Lung (tissue), 12 donors: ENCODE data around the gene TEX30. TPM values are rescaled to one million over a fixed set of nuclear protein-coding genes. Genes with fewer than 3 reads are reported as not detected.

Experiments used
- ATAC-seq: fragments of 200-7000 bp; cut with Tn5 transposase; one replicate; pipeline ENCODE4 v1.9.1; 2020; ENCODE audit warnings: moderate number of reproducible peaks; ENCODE audit not compliant: insufficient read depth, low FRiP score
- DNase-seq, 3 donors: peaks; one replicate each; pipeline ENCODE4 v3.0.0-alpha.2; 2013 to 2017
- H3K27ac ChIP-seq, 2 donors: one replicate each; pipeline ENCODE4 v1.5.1; 2013; ENCODE audit warnings: mild to moderate bottlenecking in 2 of 2, moderate library complexity in 2 of 2, control low read depth in 1 of 2, inconsistent platforms in 1 of 2, low read depth in 1 of 2, low read length in 1 of 2
- H3K27me3 ChIP-seq, 3 donors: one replicate each; pipeline ENCODE4 v1.5.1; 2013; ENCODE audit warnings: low read length in 2 of 3; ENCODE audit not compliant: control insufficient read depth in 3 of 3, insufficient read depth in 3 of 3
- H3K36me3 ChIP-seq, 4 donors: one replicate each; pipeline ENCODE4 v1.5.1; 2013; ENCODE audit warnings: low read length in 4 of 4, mild to moderate bottlenecking in 1 of 4, moderate library complexity in 1 of 4; ENCODE audit not compliant: control insufficient read depth in 4 of 4, insufficient read depth in 4 of 4
- H3K4me1 ChIP-seq, 5 donors: one replicate each; pipeline ENCODE4 v1.5.1; 2013; ENCODE audit warnings: low read length in 5 of 5, mild to moderate bottlenecking in 2 of 5, moderate library complexity in 1 of 5; ENCODE audit not compliant: control insufficient read depth in 5 of 5, insufficient read depth in 5 of 5
- H3K4me3 ChIP-seq: one replicate; pipeline ENCODE4 v1.5.1; 2013; ENCODE audit warnings: mild to moderate bottlenecking, control low read depth, moderate library complexity
- H3K9ac ChIP-seq, 2 donors: one replicate each; pipeline ENCODE4 v1.5.1; 2013; ENCODE audit warnings: low read length in 2 of 2, control low read depth in 1 of 2; ENCODE audit not compliant: insufficient read depth in 1 of 2
- H3K9me3 ChIP-seq, 4 donors: one replicate each; pipeline ENCODE4 v1.5.1; 2013; ENCODE audit warnings: low read length in 3 of 4, mild to moderate bottlenecking in 1 of 4, moderate library complexity in 1 of 4; ENCODE audit not compliant: control insufficient read depth in 4 of 4, insufficient read depth in 3 of 4
- CTCF ChIP-seq: IDR thresholded peaks from 2 replicates; pipeline ENCODE4 v1.5.1; 2012; ENCODE audit warnings: mild to moderate bottlenecking; ENCODE audit errors: control extremely low read depth, extremely low read depth
- WGBS, 2 donors: extraction: QIAGEN DNeasy Blood & Tissue Kit; methylation state at CpG; one replicate each; pipeline ENCODE4 v1.1.7; 2013; 5-methylcytosine and 5-hydroxymethylcytosine counted together
- polyA plus RNA-seq, 2 donors: library from polyadenylated mRNA; stranded (reverse); fragments of 200-250 nt; gene quantifications; one replicate each; pipeline ENCODE4 v1.2.1, GENCODE V29; 2013
- total RNA-seq, 2 donors: library from RNA; depleted of rRNA in 1 of 2; stranded (reverse); fragments of >200 nt in 1 of 2; gene quantifications; one replicate each; pipeline ENCODE4 v1.2.1, GENCODE V29; 2014 to 2021
- donor health status: control.
- donor health status: control.
- donor health status: Bipolar disorder and iron deficiency.
- donor health status: healthy.
- donor health status: DM: yes; HTN: yes; CAD: no.

TEX30 gene
- total and polyA plus RNA-seq, 4 donors, result 5.1 to 12.4 (median 8.6) TPM

- no peak for TF ChIP-seq CTCF
- Histone ChIP-seq H3K9me3 (peaks cover 0 to 19% (median 3%) of the 10 kb centered on the region in 4 donors), H3K27me3 (no peaks in the 10 kb centered on the region), H3K4me3 (no peak overlapping the region), H3K9ac (no peak overlapping the region), H3K27ac (no peak overlapping the region), H3K36me3 (no peaks in the 10 kb centered on the region), H3K4me1 (no peaks in the 10 kb centered on the region)
- DNase-seq (no peak), ATAC-seq (no peak)
- WGBS, 2 donors, result 67 to 76% methylated on average over 1 of the region's 1 CpG
Observed at GRCh38 chr13:102742101-102742500, 31.5 kb downstream of the TEX30 start.

- H3K36me3 ChIP-seq, result no peaks in the 10 kb centered on the region
- DNase-seq (peak in 2 of 3 donors; percentile 44 to 66), ATAC-seq (peak; percentile 58)
- peaks cover 0 to 7% (median 0%) of the 10 kb centered on the region in 5 donors for H3K4me1 ChIP-seq
- no peak for TF ChIP-seq CTCF
- H3K4me3 ChIP-seq, result no peak overlapping the region
- H3K9me3 ChIP-seq, result no peaks in the 10 kb centered on the region
- peak overlapping the region in 1 of 2 donors; percentile 2 for H3K9ac ChIP-seq
- WGBS, 2 donors, result 15 to 21% methylated on average over 8 of the region's 8 CpGs
- H3K27me3 ChIP-seq, result no peaks in the 10 kb centered on the region
- peak overlapping the region in 1 of 2 donors; percentile 45 for H3K27ac ChIP-seq
Observed at GRCh38 chr13:102729560-102730270, 43.9 kb downstream of the TEX30 start.

GRCh38 chr13:102726430-102726829 is 47.2 kb downstream of the TEX30 start:
- Histone ChIP-seq H3K4me3 (no peak overlapping the region), H3K4me1 (peaks cover 0 to 10% (median 0%) of the 10 kb centered on the region in 5 donors), H3K27ac (no peak overlapping the region), H3K9me3 (no peaks in the 10 kb centered on the region), H3K27me3 (no peaks in the 10 kb centered on the region), H3K36me3 (no peaks in the 10 kb centered on the region), H3K9ac (no peak overlapping the region)
- 72 to 86% methylated on average over 2 of the region's 2 CpGs for WGBS, 2 donors
- ATAC-seq, result no peak
- DNase-seq, result no peak
- no peak for TF ChIP-seq CTCF
